Measurements from ENCODE around the gene SNCG.
"Not testable (repeated sequence)": the region's sequence is repeated elsewhere in the genome, so short reads cannot be mapped to it uniquely, and the experiment has no call there.

The SNCG gene

GRCh38 chr10:86988520-86988919 is 30.1 kb downstream of the SNCG start:
- Histone ChIP-seq H3K9me3 (ENCODE audit: insufficient read depth, low read depth, low read length) (no peaks in the 10 kb centered on the region), H3K36me3 (ENCODE audit: insufficient read depth, low read length) (no peaks in the 10 kb centered on the region), H3K4me1 (ENCODE audit: insufficient read depth, low read length) (no peaks in the 10 kb centered on the region), H3K4me3 (ENCODE audit: low read length) (no peak overlapping the region), H3K27ac (ENCODE audit: low read depth, low read length) (no peak overlapping the region), H3K9ac (ENCODE audit: low read depth, low read length) (no peak overlapping the region), H3K27me3 (ENCODE audit: insufficient read depth, low read length) (no peaks in the 10 kb centered on the region)
- WGBS, result 71% methylated on average over 1 of the region's 1 CpG

GRCh38 chr10:86991362-86991761 is 33.0 kb downstream of the SNCG start:
- not testable (repeated sequence) for H3K4me1 ChIP-seq (ENCODE audit: insufficient read depth, low read length); H3K27ac ChIP-seq (ENCODE audit: low read depth, low read length); H3K9ac ChIP-seq (ENCODE audit: low read depth, low read length); H3K27me3 ChIP-seq (ENCODE audit: insufficient read depth, low read length); H3K4me3 ChIP-seq (ENCODE audit: low read length); H3K36me3 ChIP-seq (ENCODE audit: insufficient read depth, low read length); H3K9me3 ChIP-seq (ENCODE audit: insufficient read depth, low read depth, low read length)
- no CpG with 5 or more reads among the region's 12 CpGs for WGBS

DNA sequence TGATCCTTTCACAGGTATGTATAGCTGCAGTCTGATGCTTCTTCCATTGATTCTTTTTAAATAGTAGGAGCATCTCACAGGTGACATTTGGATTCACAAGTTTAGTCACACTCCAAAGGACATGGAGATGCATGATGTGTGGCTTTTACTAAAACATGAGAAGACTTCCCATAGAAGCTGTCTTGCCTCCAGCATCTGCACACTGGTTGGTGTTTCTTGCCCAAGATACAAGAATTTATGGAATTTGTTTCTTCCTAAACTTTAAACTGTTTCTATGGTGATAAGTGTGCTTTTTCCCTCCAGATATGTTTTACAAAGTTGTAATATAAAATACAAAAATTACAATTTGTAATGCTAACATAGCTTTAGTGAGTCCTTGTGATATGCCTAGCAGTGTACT is 34.1 kb downstream of the SNCG start:
- H3K36me3 ChIP-seq (ENCODE audit: insufficient read depth, low read length), result no peaks in the 10 kb centered on the region
- no peaks in the 10 kb centered on the region for H3K9me3 ChIP-seq (ENCODE audit: insufficient read depth, low read depth, low read length)
- no peak overlapping the region for H3K9ac ChIP-seq (ENCODE audit: low read depth, low read length)
- no peaks in the 10 kb centered on the region for H3K27me3 ChIP-seq (ENCODE audit: insufficient read depth, low read length)
- H3K27ac ChIP-seq (ENCODE audit: low read depth, low read length), result no peak overlapping the region
- no peaks in the 10 kb centered on the region for H3K4me1 ChIP-seq (ENCODE audit: insufficient read depth, low read length)
- no peak overlapping the region for H3K4me3 ChIP-seq (ENCODE audit: low read length)

- no peaks in the 10 kb centered on the region for H3K4me1 ChIP-seq (ENCODE audit: insufficient read depth, low read length)
- no peaks in the 10 kb centered on the region for H3K27me3 ChIP-seq (ENCODE audit: insufficient read depth, low read length)
- H3K9me3 ChIP-seq (ENCODE audit: insufficient read depth, low read depth, low read length), result no peaks in the 10 kb centered on the region
- no peak overlapping the region for H3K27ac ChIP-seq (ENCODE audit: low read depth, low read length)
- no peak overlapping the region for H3K4me3 ChIP-seq (ENCODE audit: low read length)
- H3K9ac ChIP-seq (ENCODE audit: low read depth, low read length), result no peak overlapping the region
- no peaks in the 10 kb centered on the region for H3K36me3 ChIP-seq (ENCODE audit: insufficient read depth, low read length)
- 100% methylated on average over 2 of the region's 2 CpGs for WGBS
These were observed 34.5 kb downstream of the SNCG start for GRCh38 chr10:86992929-86993328.

- not testable (repeated sequence) for H3K27me3 ChIP-seq (ENCODE audit: insufficient read depth, low read length); H3K4me1 ChIP-seq (ENCODE audit: insufficient read depth, low read length); H3K27ac ChIP-seq (ENCODE audit: low read depth, low read length); H3K9me3 ChIP-seq (ENCODE audit: insufficient read depth, low read depth, low read length); H3K36me3 ChIP-seq (ENCODE audit: insufficient read depth, low read length); H3K4me3 ChIP-seq (ENCODE audit: low read length); H3K9ac ChIP-seq (ENCODE audit: low read depth, low read length)
- 93% methylated on average over 6 of the region's 6 CpGs for WGBS
These were observed 41.5 kb downstream of the SNCG start for GRCh38 chr10:86999802-87000403.

- Histone ChIP-seq H3K4me1 (ENCODE audit: insufficient read depth, low read length) (no peaks in the 10 kb centered on the region), H3K4me3 (ENCODE audit: low read length) (no peak overlapping the region), H3K9ac (ENCODE audit: low read depth, low read length) (no peak overlapping the region), H3K9me3 (ENCODE audit: insufficient read depth, low read depth, low read length) (no peaks in the 10 kb centered on the region), H3K27me3 (ENCODE audit: insufficient read depth, low read length) (no peaks in the 10 kb centered on the region), H3K27ac (ENCODE audit: low read depth, low read length) (no peak overlapping the region), H3K36me3 (ENCODE audit: insufficient read depth, low read length) (no peaks in the 10 kb centered on the region)
- 79% methylated on average over 3 of the region's 3 CpGs for WGBS
These were observed 42.1 kb downstream of the SNCG start for GRCh38 chr10:87000491-87000890.

DNA sequence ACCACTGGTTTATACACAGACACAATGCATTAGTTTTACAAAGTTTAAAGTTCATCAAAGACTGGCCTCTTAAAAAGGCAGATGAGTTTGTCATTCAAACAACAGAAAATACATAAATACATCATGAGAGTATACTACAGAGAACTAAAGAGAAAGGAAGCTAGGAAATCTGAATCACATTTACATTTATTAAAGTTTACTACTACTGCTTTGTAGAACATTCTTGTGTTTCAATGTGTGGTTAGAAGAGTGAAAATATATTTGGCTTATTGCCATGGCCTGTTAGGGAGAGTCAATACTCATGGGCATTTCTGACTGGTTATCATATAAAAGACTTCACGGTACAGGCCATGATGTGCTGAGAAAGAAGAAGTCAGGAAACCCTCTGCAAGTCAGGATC is 48.7 kb downstream of the SNCG start:
- not testable (repeated sequence) for H3K4me3 ChIP-seq (ENCODE audit: low read length); H3K27ac ChIP-seq (ENCODE audit: low read depth, low read length); H3K9ac ChIP-seq (ENCODE audit: low read depth, low read length); H3K36me3 ChIP-seq (ENCODE audit: insufficient read depth, low read length); H3K4me1 ChIP-seq (ENCODE audit: insufficient read depth, low read length); H3K9me3 ChIP-seq (ENCODE audit: insufficient read depth, low read depth, low read length); H3K27me3 ChIP-seq (ENCODE audit: insufficient read depth, low read length)
- no CpG with 5 or more reads among the region's 1 CpG for WGBS

DNA sequence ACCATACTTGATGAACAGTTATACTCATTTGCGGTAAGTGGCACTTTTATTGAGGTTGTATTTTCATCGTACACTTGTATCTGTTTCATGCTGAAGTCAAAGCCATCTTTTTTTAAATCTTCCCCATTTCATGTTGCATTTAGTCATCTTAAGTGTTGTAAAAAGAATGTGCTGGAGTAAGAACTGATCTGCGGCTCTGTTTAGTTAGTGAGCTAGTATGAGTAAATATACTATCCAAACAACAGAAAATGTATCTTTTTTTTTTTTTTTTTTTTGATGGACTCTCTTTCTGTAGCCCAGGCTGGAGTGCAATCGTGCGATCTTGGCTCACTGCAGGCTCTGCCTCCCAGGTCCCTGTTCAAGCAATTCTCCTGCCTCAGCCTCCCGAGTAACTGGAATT is 49.3 kb downstream of the SNCG start:
- not testable (repeated sequence) for H3K27ac ChIP-seq (ENCODE audit: low read depth, low read length); H3K4me3 ChIP-seq (ENCODE audit: low read length); H3K27me3 ChIP-seq (ENCODE audit: insufficient read depth, low read length); H3K9ac ChIP-seq (ENCODE audit: low read depth, low read length); H3K9me3 ChIP-seq (ENCODE audit: insufficient read depth, low read depth, low read length); H3K4me1 ChIP-seq (ENCODE audit: insufficient read depth, low read length); H3K36me3 ChIP-seq (ENCODE audit: insufficient read depth, low read length)
- WGBS, result 75% methylated on average over 3 of the region's 6 CpGs

DNA sequence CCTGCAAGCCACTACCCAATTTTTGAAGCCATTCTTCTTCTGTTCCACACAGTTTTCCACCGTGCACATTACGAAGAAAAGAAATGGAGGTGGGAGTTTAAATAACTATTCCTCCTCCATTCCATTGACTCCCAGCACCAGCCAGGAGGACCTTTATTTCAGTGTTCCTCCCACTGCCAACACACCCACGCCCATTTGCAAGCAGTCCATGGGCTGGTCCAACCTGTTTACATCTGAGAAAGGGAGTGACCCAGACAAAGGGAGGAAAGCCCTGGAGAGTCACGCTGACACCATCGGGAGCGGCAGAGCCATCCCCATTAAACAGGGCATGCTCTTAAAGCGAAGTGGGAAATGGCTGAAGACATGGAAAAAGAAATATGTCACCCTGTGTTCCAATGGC is 49.9 kb downstream of the SNCG start:
- 95% methylated on average over 5 of the region's 7 CpGs for WGBS
- H3K36me3 ChIP-seq (ENCODE audit: insufficient read depth, low read length); H3K9ac ChIP-seq (ENCODE audit: low read depth, low read length); H3K4me3 ChIP-seq (ENCODE audit: low read length); H3K27ac ChIP-seq (ENCODE audit: low read depth, low read length); H3K9me3 ChIP-seq (ENCODE audit: insufficient read depth, low read depth, low read length); H3K27me3 ChIP-seq (ENCODE audit: insufficient read depth, low read length); H3K4me1 ChIP-seq (ENCODE audit: insufficient read depth, low read length): not testable (repeated sequence)

- not testable (repeated sequence) for H3K4me3 ChIP-seq (ENCODE audit: low read length); H3K27me3 ChIP-seq (ENCODE audit: insufficient read depth, low read length); H3K36me3 ChIP-seq (ENCODE audit: insufficient read depth, low read length); H3K27ac ChIP-seq (ENCODE audit: low read depth, low read length); H3K4me1 ChIP-seq (ENCODE audit: insufficient read depth, low read length); H3K9ac ChIP-seq (ENCODE audit: low read depth, low read length); H3K9me3 ChIP-seq (ENCODE audit: insufficient read depth, low read depth, low read length)
- WGBS, result 95% methylated on average over 13 of the region's 18 CpGs
These were observed 50.8 kb downstream of the SNCG start for GRCh38 chr10:87009134-87009696.
